ENCODE measurements around the gene KIRREL2.
"Not testable (repeated sequence)": the region's sequence is repeated elsewhere in the genome, so short reads cannot be mapped to it uniquely, and the experiment has no call there.

The KIRREL2 gene

DNA sequence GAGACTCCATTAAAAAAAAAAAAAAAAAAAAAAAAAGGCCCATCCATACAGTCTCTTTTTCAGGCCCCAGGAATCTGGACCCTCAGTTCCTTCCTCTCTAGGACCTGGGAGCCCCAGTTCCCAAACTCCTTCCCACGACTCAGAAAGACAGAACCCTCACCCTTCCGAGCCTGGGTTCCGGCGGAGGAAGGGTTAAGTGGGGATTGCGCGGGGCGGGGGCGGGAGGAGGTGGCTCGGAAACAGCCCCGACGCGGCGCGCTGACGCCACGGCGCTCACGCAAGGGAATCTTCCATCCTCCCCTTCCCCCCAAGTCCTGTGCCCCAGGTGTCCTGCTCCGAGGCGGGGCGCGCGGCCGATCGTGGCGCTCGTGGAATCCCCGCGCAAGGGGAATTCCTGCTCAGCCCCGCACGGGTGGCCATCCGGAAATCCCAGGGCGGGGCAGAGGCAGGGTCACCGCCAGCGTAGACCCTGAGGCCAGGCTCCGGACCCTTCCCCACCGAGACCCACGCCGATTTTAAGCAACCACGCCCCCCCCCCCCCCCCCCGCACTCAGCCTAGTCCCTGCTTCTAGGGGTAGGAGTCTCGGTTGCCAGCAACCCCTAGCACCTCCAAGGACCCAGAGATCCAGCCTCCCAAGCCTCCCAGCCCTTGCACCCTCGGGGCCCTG, 43.0 kb downstream of the KIRREL2 start:
- DNase-seq = peak; percentile 85

DNA sequence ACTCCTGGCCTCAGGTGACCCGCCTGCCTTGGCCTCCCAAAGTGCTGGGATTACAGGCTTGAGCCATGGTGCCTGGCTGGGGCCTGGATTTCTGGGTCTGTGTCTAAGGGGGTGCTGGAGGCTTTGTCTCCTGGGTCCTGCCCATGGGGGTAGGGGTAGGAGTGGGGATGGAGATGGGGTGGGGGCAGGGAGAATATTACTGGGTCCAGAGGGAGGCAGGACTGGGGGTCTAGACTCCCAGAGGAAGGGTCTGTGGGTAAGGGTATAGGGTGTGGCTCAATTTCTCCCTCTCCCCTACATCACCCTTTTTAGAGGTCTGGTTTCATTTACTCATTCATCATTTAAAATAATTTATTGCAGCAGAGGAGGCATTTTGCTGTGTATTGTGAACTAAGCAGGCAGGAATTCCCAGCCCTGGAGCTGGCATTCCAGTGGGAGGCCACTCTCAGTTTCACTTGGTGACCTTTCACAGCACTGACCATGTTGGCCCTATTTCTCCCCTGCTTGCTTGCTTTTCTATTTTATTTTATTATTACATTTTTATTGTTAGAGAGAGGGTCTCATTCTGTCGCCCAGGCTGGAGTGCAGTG, 44.4 kb downstream of the KIRREL2 start:
- no peak for DNase-seq

DNA sequence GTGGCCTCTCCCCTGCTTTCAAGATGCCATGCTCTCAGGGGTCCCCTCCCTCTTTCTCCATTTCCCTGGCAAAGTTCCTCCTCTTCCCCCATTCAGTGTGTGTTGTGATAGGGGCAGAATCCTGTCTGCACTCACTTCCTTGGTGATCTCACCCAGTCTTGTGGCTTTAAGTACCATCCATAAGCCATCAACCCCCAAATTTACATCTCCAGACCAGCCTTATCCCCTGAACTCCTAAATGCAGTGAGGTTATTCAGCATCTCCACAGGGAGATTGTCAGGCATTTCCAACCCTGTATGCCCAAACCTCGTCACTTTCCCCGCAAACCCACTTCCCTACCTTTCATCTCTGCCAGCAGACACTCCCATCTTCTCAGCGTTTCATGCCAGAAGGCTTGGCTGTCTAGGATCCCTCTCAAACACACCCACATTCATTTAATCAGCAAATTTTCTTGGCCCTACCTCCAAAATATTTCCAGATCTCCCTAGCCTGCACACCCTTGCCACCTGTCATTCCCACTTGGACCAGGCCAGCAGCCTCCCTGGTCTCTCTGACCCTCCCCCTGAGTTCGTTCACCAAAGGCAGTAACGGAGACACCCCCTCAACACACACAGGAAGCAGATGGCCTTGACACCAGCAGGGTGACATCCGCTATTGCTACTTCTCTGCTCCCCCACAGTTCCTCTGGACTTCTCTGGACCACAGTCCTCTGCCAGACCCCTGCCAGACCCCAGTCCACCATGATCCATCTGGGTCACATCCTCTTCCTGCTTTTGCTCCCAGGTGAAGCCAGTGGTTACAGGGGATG, 45.3 kb downstream of the KIRREL2 start, which contains the start of gene HCST:
Gene HCST, plus strand, starts transcription at position 676 of the 808 bp plus-strand sequence. Its CDS starts 65 bp downstream, at position 741.
- no peak for DNase-seq

DNA sequence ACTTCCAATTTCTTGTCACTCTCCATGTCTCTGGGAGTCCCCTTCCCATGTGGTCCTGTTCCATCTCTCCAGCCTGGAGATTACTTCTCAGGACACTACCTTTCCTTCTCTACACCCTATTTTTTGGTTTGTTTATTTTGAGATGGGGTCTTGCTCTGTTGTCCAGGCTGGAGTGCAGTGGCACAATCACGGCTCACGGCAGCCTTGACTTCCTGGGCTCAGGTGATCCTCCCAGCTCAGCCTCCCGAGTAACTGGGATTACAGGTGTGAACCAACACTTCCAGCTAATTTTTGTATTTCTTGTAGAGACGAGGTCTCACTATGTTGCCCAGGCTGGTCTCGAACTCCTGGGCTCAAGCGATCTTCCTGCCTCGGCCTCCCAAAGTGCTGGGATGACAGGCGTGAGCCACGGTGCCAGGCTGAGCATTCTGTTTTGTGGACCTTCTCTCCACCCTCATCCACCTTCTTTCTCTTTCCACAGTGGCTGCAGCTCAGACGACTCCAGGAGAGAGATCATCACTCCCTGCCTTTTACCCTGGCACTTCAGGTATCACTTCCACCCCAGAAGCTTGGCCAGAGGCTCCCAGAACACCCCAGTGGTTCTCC, 46.3 kb downstream of the KIRREL2 start:
- DNase-seq = no peak

DNA sequence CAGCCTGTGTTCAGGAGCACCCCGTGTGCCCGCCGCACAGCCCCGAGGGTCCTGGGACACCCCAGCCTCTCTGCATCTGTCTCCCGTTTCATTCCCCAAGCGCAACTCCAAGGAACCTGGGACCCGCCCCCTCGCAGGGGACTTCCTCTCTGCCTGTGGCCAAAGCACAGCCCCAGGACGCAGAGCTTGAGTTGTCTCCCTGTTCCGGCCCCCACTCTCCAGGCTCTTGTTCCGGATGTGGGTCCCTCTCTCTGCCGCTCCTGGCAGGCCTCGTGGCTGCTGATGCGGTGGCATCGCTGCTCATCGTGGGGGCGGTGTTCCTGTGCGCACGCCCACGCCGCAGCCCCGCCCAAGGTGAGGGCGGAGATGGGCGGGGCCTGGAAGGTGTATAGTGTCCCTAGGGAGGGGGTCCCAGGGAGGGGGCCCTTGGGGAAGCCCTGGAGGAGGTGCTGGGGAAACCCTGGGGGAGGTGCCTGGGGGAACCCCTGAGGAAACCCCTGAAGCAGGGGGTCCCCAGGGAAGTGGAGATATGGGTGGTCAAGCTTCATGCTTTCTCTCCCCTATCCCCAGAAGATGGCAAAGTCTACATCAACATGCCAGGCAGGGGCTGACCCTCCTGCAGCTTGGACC, 47.0 kb downstream of the KIRREL2 start:
- DNase-seq = peak; percentile 67

DNA sequence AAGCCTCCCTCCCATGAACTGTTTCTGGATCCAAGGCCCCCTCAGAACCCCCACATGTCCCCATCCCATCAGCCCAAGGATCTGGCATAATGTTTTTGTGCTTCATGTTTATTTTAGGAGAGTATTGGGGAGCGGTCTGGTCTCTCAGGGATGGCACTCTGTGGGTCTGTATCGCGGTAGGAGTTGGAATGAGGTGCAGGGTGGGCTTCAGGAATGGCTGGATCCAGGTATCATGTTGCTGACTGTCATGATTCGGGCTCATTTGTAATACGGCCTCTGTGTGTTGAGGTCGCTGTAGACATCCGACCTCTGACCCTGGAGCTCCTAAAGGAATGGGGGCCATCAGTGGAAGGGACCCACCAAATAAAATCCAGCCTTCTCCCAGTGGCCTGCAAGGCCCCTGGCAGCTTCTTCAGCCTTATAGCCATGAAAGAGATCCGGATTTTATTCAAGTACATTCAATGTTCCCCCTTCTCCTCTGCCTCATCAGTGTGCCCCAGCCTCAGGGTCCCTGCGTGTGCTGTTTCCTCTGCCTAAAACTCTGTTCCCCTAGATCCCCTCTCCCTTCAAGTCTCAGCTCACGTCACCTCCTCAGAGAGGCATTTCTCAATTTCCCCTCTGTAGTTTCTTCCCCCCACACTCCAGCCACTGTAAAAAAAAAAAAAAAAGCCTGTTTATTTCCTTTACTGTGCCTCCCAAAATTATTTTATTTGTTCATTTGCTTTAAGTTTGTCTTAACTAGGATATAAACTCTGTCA, 47.8 kb downstream of the KIRREL2 start:
- DNase-seq = no peak

DNA sequence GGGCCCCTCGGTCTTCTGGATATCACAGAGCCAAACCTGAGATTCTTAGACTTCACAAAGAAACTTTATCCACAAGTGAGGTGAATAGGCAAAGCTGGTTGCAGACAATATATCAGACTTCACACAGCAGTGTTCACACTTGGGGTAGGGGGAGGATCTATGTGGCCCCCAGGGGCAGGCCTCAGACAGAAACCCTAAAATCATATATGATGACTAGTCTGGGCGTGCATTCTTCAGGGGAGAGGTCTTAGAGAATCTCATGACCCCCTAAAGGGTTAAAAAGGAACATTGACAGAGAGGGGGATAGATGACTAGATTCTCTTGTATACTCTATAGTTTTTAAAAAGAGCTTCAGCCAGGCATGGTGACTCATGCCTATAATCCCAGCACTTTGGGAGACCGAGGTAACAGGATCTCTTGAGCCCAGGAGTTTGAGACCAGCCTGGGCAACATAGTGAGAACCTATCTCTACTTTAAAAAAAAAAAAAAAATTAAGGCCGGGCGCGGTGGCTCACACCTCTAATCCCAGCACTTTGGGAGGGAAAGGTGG, 48.5 kb downstream of the KIRREL2 start:
- no peak for DNase-seq

DNA sequence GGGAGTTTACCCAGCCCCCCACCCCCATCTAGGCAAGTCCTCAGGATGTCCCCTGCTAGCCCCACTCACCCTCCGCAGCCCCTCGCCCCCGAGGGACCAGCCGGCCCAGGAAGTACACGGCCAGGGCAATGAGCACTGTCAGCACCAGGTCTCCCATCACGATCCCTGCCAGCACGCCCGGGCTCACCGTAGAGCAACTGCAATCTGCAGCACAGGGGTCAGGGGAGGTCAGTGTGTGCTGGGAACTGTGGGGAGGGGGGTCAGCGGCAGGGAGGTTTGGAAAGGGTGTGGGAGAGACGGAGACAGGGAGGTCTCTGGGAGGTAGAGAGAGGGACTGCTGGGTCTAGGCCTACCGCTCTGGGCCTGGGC, 50.6 kb downstream of the KIRREL2 start:
- no peak for DNase-seq

DNA sequence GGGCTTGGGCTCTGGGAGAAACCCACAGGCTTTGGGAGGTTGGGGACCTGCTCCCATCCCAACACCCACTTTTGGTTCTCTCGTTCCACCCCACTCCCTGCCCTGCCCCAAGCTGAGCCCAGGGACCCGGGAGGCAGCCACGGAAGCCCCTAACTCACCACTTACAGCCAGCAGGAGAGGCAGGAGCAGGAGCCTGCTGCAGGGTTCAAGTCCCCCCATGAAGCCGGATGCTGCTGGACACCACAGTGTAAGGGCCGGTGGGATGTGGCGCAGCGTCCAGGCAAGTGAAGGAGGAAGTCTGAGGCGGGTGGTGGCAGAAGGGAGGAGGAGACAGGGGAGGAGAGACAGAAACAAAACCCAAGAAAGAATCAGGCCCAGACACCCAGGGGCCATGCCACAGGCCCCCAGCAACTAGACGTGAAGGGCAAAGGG, 51.3 kb downstream of the KIRREL2 start, which contains the start of gene TYROBP:
Gene TYROBP, minus strand, starts transcription at position 286 of the 432 bp plus-strand sequence. Its CDS starts 67 bp downstream, at position 219.
- no peak for DNase-seq

DNA sequence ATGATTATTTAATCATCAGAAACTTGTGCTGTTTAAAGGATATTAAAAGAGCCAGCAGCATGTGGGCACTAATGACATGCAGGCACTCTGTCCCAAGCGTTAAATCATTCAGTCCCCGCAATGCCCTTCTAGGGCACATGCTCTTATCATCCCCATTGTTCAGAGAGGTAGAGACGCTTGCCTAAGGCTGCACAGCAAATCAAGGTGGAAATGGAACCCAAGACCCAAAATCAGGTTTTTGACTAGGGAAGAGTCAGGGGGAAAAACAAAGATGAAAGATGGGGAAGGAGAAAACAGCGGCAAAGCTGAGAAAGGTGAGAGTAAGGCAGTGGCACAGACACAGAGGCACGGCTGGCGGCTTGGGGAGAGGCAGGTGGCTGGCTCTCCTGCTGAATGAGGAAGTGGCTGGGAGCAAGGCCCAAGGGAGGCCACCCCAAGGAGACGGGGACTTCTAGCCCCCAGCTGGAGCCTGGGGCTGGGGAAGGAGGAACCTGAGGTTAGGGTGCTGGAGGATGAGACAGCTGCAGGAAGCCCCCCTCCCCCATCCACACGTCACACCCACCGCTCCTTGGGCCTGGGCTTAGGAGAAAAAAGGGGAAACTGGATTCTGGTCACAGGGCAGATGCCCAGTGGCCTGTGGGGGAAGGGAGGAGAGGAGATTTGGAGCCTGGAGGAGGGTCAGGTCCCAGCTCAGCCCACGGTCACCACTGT, 52.4 kb downstream of the KIRREL2 start:
- DNase-seq = no peak

DNA sequence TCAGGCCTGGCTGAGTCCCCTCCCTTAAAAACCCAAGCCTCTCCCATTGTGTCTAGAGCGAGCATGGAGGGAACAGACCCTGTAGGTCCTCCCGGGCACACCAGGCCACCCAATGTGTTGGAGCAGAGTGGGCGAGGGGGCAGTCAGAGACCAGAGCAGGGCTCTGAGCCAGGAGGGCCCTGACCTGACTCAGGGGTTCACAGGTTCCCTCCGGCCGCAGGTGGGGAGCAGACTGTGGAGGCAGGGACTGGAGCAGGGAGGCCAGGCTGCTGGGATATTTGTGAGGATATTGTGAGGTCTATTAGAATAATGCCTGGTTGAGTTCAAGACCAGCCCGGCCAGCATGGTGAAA, 52.9 kb downstream of the KIRREL2 start:
- DNase-seq = no peak

DNA sequence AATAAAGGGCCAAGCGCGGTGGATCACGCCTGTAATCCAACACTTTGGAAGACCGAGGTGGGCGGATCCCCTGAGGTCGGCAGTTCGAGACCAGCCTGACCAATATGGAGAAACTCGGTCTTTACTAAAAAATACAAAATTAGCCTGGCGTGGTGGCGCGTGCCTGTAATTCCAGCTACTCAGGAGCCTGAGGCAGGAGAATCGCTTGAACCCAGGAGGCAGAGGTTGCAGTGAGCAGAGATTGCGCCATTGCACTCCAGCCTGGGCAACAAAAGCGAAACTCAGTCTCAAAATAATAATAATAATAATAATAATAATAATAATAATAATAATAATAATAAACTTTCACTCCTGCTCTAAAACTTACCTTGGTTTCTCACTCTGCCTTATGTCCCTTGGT, 53.6 kb downstream of the KIRREL2 start:
- DNase-seq = not testable (repeated sequence)

DNA sequence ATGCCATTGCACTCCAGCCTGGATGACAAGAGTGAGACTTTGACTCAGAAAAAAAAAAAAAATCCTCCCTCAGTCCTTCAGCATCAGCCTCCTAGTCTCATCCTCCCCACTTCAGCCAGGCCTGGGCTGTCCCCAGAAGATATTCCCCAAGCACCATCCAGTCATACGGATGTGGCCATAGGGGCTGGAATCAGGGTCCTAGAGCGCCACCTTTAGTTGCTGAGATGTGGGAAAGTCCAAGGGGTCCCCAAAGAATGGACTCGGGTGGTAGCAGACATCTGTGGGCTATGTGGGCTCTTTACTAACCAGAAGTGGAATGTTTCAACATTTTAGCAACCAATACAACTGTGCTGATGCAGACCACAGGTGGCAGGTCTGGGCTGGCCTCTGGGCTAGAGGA, 54.5 kb downstream of the KIRREL2 start:
- no peak for DNase-seq

DNA sequence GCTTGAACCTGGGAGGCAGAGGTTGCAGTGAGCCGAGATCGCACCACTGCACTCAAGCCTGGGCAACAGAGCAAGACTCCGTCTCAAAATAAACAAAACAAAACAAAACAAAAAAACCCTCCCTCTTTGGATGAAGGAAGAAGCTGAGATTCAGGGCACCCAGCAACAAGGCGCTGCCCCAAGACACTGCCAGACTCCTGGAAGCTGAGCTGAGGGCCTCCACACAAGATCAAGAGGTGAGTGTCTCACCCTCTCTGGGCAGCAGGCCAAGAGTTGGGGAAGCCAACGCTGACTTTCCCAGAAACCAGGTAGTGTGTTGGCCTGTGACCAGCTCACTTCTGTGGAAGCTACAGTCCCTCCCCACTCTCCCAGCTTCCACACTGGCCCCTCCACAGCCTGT, 55.1 kb downstream of the KIRREL2 start:
- DNase-seq = no peak

DNA sequence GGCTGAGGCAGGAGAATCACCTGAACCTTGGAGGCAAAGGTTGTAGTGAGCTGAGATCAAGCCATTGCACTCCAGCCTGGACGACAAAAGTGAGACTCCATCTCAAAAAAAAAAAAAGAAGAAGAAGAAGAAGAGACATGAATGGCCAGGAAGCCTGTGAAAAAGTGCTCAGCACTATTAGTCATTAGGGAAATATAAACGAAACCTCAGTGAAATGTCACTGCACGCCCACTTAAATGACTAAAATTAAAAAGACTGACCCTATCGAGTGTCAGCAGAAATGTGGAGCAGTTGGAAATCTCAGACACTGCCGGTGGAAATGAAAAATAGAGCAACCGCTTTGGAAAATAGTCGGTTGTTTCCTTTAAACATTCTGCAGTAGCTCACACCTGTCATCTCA, 56.9 kb downstream of the KIRREL2 start:
- no peak for DNase-seq

DNA sequence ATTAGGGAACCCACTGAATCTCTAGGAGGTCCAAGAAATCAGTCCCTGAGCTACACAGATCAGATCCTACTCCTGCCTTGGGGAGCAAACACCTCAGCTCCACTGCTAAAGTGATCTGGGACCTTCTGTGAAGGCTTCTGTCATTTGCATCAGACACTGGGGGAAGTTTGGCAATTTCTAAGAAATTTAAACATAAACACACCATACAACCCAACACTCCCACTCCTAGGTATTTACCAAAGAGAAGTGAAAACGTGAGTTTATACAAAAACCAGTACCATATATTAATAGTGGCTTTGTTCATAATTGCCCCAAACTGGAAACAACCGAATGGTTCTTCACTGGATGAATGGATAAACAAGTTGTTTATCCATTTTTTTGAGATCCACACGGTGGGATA, 58.7 kb downstream of the KIRREL2 start:
- DNase-seq = no peak
